Stomach (tissue), 9 donors: ENCODE results near the gene NLRP3. TPM values are rescaled to one million over a fixed set of nuclear protein-coding genes. Genes with fewer than 3 reads are reported as not detected.

Experiments used
- DNase-seq, 2 donors: peaks; one replicate each; pipeline versions ENCODE4 v3.0.0 to v3.0.0-alpha.2; 2013 to 2019
- H3K27ac ChIP-seq, 5 donors: fragments of 200-600 bp in 4 of 5; sonication (generic) in 4 of 5; one replicate each; pipeline ENCODE4 v1.5.1; 2013 to 2019; ENCODE audit warnings: mild to moderate bottlenecking in 1 of 5, moderate library complexity in 1 of 5
- H3K27me3 ChIP-seq, 3 donors: fragments of 200-600 bp; sonication (generic); one replicate each; pipeline ENCODE4 v1.5.1; 2017 to 2019; ENCODE audit warnings: mixed run types in 1 of 3
- H3K36me3 ChIP-seq, 4 donors: fragments of 200-600 bp; sonication (generic); 1 replicate in 3 of 4; 2 replicates in 1 of 4; pipeline ENCODE4 v1.5.1; 2016 to 2019
- H3K4me1 ChIP-seq, 4 donors: fragments of 200-600 bp; sonication (generic); one replicate each; pipeline ENCODE4 v1.5.1; 2016 to 2019
- H3K4me3 ChIP-seq, 4 donors: fragments of 200-600 bp; sonication (generic) in 3 of 4; one replicate each; pipeline ENCODE4 v1.5.1; 2016 to 2019; ENCODE audit warnings: mild to moderate bottlenecking in 1 of 4
- H3K9me3 ChIP-seq, 4 donors: fragments of 200-600 bp; sonication (generic); one replicate each; pipeline ENCODE4 v1.5.1; 2016 to 2019
- CTCF ChIP-seq, 7 experiments: fragments of 450-650 bp in 4 of 7; fragments of 200-600 bp in 3 of 7; sonication (generic) in 3 of 7; IDR thresholded peaks; one replicate each; pipeline ENCODE4 v1.5.1; 2016 to 2019; ENCODE audit warnings: antibody characterized with exemption in 7 of 7, control low read depth in 2 of 7, mild to moderate bottlenecking in 1 of 7
- EP300 ChIP-seq: sonication (generic); formaldehyde crosslinking; IDR thresholded peaks from one replicate; pipeline ENCODE4 v1.6.1; 2017; ENCODE audit warnings: antibody characterized with exemption
- POLR2A ChIP-seq, 4 donors: fragments of 450-650 bp; IDR thresholded peaks; one replicate each; pipeline ENCODE4 v1.6.1; 2016; ENCODE audit warnings: antibody characterized with exemption in 4 of 4, control low read depth in 2 of 4, mild to moderate bottlenecking in 1 of 4, moderate library complexity in 1 of 4
- POLR2AphosphoS5 ChIP-seq, 3 donors: sonication (generic); formaldehyde crosslinking; IDR thresholded peaks; one replicate each; pipeline ENCODE4 v1.6.1; 2016; ENCODE audit warnings: antibody characterized with exemption in 3 of 3
- WGBS, 5 donors: extraction: QIAGEN DNeasy Blood & Tissue Kit in 3 of 5; methylation state at CpG; one replicate each; pipeline versions ENCODE4 v1.1.5 to v1.1.7; 2013 to 2018; 5-methylcytosine and 5-hydroxymethylcytosine counted together
- intact Hi-C: fragments of 100-400 bp; cut with DNase I; formaldehyde crosslinking; loops from one replicate; pipeline ENCODE4 v1.15.1; 2023; ENCODE audit warnings: low total_unique reads
- polyA plus RNA-seq, 3 donors: library from polyadenylated mRNA; stranded (reverse); fragments of 200-250 nt; gene quantifications; one replicate each; pipeline ENCODE4 v1.2.3, GENCODE V29; 2013
- total RNA-seq, 5 donors: library from RNA; depleted of rRNA; stranded (reverse); fragments of >200 nt; gene quantifications; one replicate each; pipeline versions ENCODE4 v1.1.0 to v1.2.3, GENCODE V29; 2014 to 2016
- donor health status: healthy with polysubstance abuse.
- donor health status: Bipolar disorder and iron deficiency.
- donor health status: healthy.

NLRP3 gene
- total and polyA plus RNA-seq, 8 donors = under 0.01 to 5.5 (median 2.0) TPM; not detected in 1

- Histone ChIP-seq H3K4me1 (no peaks in the 10 kb centered on the region), H3K27me3 (no peaks in the 10 kb centered on the region), H3K9me3 (peaks cover 0 to 4% (median 0%) of the 10 kb centered on the region in 4 donors), H3K27ac (no peak overlapping the region), H3K4me3 (no peak overlapping the region), H3K36me3 (no peaks in the 10 kb centered on the region)
- WGBS, 5 donors = 80 to 95% (median 89%) methylated on average over 5 of the region's 5 CpGs
- no peak for DNase-seq
- intact Hi-C loops = no loop called here
- TF ChIP-seq EP300 (no peak), POLR2AphosphoS5 (IDR thresholded peaks at IDR 0.05) (no peak), CTCF (IDR thresholded peaks at IDR 0.05) (no peak), POLR2A (IDR thresholded peaks at IDR 0.05) (no peak)
Observed at GRCh38 chr1:247441606-247442005, 25.6 kb downstream of the NLRP3 start.

- TF ChIP-seq EP300 (no peak), POLR2A (IDR thresholded peaks at IDR 0.05) (no peak), CTCF (IDR thresholded peaks at IDR 0.05) (no peak), POLR2AphosphoS5 (IDR thresholded peaks at IDR 0.05) (no peak)
- Histone ChIP-seq H3K27me3 (no peaks in the 10 kb centered on the region), H3K4me3 (no peak overlapping the region), H3K27ac (no peak overlapping the region), H3K9me3 (peaks cover 0 to 4% (median 0%) of the 10 kb centered on the region in 4 donors), H3K36me3 (no peaks in the 10 kb centered on the region), H3K4me1 (no peaks in the 10 kb centered on the region)
- 67 to 78% (median 74%) methylated on average over 4 of the region's 4 CpGs for WGBS, 5 donors
- intact Hi-C loops = no loop called here
- no peak for DNase-seq
Observed at GRCh38 chr1:247442164-247442563, 26.2 kb downstream of the NLRP3 start.

GRCh38 chr1:247443641-247444040 lies 27.7 kb downstream of the NLRP3 start:
- intact Hi-C loops = no loop called here
- no peak for TF ChIP-seq EP300
- TF ChIP-seq CTCF (IDR thresholded peaks at IDR 0.05) = no peak
- TF ChIP-seq POLR2A (IDR thresholded peaks at IDR 0.05) = no peak
- TF ChIP-seq POLR2AphosphoS5 (IDR thresholded peaks at IDR 0.05) = no peak
- Histone ChIP-seq H3K9me3 (peaks cover 0 to 4% (median 0%) of the 10 kb centered on the region in 4 donors), H3K27ac (no peak overlapping the region), H3K4me3 (no peak overlapping the region), H3K36me3 (no peaks in the 10 kb centered on the region), H3K27me3 (no peaks in the 10 kb centered on the region), H3K4me1 (peaks cover 0 to 5% (median 0%) of the 10 kb centered on the region in 4 donors)
- 59 to 65% (median 62%) methylated on average over 5 of the region's 5 CpGs for WGBS, 5 donors
- no peak for DNase-seq

- H3K4me1 ChIP-seq = peaks cover 0 to 14% (median 0%) of the 10 kb centered on the region in 4 donors
- TF ChIP-seq POLR2A (IDR thresholded peaks at IDR 0.05) (no peak), POLR2AphosphoS5 (IDR thresholded peaks at IDR 0.05) (no peak), EP300 (no peak), CTCF (IDR thresholded peaks at IDR 0.05) (no peak)
- intact Hi-C loops = no loop called here
- H3K27ac ChIP-seq = no peak overlapping the region
- no peak overlapping the region for H3K4me3 ChIP-seq
- H3K9me3 ChIP-seq = peaks cover 0 to 4% (median 0%) of the 10 kb centered on the region in 4 donors
- no peaks in the 10 kb centered on the region for H3K36me3 ChIP-seq
- no peaks in the 10 kb centered on the region for H3K27me3 ChIP-seq
- WGBS, 5 donors = 68 to 73% (median 70%) methylated on average over 6 of the region's 6 CpGs
- no peak for DNase-seq
Observed at GRCh38 chr1:247444571-247444970, 28.6 kb downstream of the NLRP3 start.
